SK-N-DZ (cell line): ENCODE results near the gene BAK1.
"Not testable (repeated sequence)": the region's sequence is repeated elsewhere in the genome, so short reads cannot be mapped to it uniquely, and the experiment has no call there.

Source experiments
- DNase-seq: peaks from one replicate; pipeline ENCODE4 v3.0.0-alpha.2; 2015; ENCODE audit warnings: low spot score

The BAK1 gene

DNA sequence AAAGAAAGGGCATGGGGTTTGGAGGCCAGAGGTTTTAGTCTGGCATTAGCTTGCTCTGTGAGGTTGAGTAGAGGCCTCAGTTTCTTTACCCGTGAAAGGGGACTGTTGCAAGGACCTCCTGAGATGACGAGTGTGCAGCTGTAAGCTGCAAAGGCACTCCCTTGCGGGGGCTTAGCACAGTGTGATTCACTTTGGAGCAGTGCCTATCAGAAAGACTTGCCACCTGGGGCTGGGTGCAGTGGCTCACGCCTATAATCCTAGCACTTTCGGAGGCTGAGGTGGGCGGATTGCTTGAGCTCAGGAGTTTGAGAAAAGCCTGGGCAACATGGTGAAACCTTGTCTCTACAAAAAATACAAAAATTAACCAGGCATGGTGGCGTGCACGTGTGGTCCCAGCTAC, 7.5 kb upstream of the BAK1 start:
- DNase-seq, result no peak

- no peak for DNase-seq
Observed at GRCh38 chr6:33586108-33586640, 6.1 kb upstream of the BAK1 start.

GRCh38 chr6:33585403-33586107, 5.5 kb upstream of the BAK1 start:
- DNase-seq, result peak; percentile 82

DNA sequence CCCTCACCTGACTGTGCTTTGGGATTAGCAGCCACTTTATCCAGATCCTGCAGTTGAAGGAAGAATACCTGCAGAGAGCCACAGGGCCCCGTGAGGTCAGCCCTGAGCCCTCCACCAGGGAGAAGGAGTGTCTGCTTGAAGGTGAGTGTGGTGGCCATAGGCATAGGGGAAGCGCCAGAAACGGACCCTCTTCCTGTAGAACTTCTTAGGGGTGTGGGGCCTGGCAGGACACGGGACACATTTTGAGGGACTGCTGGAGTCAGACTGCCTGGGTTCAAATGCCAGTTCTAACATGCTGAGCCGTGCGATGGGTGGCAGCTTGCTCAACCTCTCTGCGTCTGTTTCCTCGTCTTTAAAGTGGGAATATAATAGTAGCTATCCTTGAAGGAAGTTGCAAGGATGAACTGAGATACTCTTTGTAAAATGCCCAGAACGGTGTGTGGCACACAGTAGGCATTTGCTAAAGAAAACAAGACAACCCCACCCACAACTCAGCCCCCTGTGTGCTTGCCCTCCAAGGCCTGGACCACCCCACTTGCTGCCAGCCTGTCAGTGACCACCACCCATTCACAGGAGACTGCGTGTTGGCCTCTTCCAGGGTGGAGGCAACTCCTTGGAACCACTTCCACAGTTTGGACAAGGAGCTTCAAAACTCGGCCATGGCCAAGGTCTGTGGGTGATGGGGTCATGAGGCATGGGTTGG, 4.8 kb upstream of the BAK1 start:
- no peak for DNase-seq

DNA sequence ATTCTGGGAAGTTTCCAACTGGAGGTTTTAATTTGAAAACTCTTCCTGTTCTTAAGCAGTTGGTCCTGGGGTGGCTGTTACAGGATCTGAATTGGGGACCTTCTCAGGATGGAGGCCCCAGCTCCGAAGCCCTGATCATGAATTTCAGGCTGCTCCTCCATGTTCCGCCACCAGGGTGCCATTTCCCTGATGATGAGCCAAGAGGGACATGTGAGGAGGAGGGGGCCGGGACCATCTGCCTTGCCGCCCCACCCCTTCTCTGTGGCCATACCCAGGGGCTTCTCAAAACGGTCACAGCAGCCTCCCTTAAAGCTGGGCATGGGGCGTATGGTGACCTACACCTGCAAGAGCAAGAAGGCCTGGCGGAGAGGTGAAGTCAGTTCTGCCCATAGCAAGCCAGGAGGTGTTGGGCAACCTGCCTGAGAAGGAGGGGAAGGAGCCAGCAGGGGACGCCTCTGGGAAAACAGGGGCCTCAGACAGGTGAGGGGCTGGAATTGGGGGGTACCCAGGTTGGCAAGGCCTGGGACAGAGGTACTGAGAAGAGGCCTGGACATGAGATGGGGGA, 3.6 kb upstream of the BAK1 start:
- DNase-seq, result peak; percentile 55

DNA sequence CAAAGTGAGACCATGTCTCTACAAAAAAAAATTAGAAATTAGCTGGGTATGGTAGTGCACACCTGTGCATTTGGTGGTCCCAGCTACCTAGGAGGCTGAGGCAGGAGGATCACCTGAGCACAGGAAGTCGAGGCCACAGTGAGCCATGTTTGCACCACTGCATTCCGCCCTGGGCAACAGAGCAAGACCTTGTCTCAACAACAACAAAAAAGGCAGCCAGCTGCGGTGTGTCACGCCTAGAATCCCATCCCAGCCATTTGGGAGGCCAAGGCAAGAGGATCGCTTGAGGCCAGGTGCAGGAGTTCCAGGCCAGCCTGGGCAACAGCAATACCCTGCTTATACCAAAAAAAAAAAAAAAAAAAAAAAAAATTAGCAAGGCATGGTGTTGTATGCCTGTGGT, 1.1 kb upstream of the BAK1 start:
- no peak for DNase-seq

DNA sequence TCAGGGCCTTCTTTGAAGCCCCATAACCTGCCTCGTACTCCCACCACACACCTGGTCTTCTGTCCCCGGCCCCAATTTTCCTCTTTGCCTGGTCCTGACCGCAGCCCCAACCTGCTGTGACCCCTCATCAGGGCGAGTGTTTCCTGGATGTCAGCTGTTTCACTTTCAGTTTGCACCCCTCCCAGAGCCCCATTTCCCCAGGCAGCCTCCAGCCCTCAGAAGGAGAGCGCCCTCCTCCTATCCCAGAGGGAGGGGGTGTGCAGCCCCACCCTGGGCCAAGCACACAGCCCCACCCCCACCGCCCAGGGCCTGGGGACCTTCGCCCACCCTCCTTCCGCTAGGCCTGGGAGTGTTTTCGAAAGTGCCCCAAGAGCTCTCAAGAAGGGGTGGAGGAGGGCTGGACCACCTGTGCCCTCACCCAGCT, 1.5 kb downstream of the BAK1 start:
- no peak for DNase-seq

DNA sequence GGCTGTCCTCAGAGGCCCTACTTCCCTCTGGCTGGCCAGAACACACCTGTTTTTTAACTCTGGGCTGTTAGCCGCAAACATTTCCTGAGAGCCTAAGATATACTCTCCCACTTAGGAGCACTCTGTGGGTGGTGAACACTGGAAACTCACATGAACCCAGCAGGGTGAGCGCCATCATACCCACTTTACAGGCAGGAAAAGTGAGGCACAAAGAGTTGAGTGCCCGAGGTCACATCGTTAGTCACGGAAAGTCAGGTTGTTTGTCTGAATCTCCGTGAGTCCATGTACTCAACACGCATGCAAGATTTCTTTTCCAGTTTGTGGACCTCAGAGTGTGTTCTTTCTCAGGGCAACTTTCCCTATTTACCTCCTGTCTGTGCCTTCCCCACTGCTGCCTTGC, 1.9 kb downstream of the BAK1 start:
- no peak for DNase-seq

DNA sequence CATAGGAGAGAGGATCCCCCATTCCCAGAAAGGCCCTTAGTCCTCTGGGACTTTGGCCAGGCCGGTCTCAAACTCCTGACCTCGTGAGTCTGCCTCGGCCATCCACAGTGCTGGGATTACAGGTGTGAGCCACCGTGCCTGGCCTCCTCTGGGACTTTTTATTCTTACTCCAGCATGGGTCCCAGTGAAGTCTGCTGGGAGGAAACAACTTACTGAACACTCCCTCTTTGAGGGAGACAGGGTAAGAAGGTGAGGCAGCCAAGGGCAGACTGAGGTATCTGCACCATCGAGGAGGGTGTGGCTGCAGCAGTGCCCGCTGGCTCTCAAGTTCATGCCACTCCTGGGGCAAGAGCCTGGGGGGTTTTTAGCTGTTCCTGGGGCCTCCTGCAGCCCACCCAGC, 2.4 kb downstream of the BAK1 start:
- DNase-seq, result no peak

DNA sequence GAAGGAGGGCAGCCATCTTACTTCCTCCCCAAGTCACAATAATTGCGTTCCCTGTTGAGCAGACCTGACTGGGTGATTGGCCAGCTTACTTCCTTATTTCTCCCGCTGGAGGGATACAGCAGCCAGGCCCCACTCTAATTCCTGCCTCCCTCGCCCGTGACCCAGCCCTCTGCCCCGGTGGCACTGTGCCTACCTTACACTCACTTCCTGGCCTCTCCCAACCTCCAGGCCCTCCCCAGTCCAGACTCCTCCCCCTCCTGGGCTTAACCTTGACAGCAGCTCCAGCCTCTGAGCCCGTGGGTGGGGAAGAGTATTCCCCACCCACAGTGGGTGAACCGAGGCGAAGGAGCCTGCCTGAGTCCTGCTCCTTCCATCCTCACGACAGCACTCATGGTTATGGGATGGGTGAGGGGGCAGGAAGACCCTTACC, 3.0 kb downstream of the BAK1 start:
- no peak for DNase-seq

GRCh38 chr6:33576668-33577067, 3.4 kb downstream of the BAK1 start:
- no peak for DNase-seq

DNA sequence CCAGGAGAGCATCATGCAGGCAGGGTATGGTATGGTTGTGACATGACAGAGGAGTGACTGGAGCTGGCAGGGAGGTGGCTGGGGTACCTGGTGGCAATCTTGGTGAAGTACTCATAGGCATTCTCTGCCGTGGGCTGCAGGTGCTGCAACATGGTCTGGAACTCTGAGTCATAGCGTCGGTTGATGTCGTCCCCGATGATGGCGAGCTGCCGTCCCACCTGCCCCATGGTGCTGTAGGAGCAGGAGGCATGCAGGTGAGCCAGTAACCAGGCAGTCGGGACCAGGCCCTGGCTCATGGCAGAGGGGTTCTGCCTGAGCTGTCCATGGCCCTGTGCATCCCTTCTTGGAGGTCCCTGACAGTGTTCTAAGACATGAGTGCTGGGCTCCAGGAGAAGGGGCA, 4.9 kb downstream of the BAK1 start:
- DNase-seq, result no peak

GRCh38 chr6:33571637-33572316, 8.3 kb downstream of the BAK1 start:
- DNase-seq, result no peak

GRCh38 chr6:33570806-33571636, 9.1 kb downstream of the BAK1 start:
- DNase-seq, result peak; percentile 82

DNA sequence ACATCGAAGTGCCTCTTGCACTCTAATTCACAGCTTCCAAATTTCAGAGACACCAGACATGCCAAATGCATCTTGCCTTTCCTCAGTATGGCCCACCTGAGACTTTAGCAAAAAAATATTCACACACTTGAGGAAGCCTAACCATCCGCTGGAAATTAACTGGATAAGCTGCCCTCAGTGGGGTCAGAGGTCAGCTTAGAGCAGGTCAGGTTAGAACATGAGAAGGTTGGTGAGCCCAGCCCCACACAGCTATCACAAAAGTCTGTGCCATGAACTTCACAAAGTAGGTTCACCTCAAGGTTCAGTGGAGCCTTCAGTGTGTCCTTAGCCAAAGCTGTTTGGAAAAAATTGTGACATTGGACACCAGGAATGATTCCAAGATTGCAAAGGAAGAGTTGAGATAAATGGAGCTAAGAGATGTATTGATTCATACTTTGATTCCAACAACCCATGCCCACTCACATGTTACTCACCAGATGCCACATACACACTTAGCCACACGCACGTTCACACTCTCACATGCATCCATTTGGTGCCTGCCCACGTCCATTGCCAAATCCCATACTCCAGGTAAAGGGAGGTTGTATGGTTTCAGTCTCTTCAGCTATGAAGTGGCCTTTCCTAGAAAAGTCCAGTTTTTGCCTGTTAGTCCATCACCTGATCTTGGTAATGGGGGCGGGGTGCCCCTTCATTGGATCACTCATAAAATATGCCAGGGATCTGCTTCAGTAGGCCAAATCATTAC, 11.1 kb downstream of the BAK1 start:
- no peak for DNase-seq

DNA sequence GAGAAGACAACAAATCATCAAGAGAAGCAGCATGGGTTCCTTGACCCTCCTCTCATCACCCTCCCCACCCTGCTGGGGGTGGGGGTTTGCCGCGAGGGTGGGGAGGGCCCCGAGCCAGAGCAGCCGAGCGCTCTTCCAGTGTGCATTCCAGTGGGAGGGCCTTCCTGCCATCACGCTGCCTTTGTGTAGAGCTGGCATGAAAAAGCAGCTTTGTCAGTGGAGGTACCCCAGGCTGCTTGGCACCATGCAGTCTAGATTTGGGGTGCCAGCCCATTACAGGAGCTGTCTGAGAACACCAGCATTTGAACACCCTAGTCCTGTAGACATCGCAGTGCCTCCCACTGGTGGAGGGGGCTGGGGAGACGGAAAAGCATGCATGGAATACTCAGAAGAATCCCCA, 12.2 kb downstream of the BAK1 start:
- DNase-seq, result no peak

DNA sequence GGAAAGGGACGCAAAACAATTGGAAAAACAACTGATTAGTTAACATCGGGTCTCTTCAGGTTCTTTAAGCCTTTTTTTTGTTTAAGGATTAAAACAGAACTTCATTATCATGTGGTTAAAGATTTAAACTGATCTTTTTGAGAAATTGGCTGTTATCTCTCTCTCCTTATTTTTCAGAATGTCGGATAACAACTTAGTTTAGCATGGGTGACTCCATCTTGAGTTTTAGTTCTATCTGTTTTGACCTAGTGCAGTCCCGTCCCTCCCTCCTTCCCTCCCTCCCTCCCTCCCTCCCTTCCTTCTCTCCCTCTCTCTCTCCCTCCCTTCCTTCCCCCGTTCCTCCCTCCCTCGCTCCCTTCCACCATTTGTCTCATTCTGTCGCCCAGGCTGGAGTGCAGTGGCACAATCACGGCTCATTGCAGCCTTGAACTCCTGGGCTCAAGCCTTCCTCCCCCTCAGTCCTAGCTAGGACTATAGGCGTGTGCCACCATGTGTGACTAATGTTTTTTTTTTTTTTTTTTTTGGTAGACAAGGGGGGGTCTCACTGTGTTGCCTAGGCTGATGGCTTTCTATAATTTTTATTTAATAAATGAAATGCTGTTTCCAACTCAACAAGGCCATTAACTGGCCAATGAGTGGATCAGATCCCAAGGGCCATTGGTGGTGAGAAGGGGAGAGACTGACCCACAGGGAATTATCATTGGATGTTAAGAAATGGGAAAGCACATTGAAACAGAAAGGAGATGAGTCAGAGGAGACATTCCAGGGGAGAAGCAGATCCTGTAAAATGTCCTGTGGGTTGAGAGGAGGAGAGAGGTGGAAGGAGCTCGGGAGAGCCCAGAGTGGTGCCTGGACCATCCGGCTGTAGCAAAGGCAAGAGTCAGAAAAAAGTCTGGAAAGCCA, 13.6 kb downstream of the BAK1 start:
- DNase-seq, result no peak

GRCh38 chr6:33558801-33559200, 21.3 kb downstream of the BAK1 start:
- DNase-seq, result no peak

DNA sequence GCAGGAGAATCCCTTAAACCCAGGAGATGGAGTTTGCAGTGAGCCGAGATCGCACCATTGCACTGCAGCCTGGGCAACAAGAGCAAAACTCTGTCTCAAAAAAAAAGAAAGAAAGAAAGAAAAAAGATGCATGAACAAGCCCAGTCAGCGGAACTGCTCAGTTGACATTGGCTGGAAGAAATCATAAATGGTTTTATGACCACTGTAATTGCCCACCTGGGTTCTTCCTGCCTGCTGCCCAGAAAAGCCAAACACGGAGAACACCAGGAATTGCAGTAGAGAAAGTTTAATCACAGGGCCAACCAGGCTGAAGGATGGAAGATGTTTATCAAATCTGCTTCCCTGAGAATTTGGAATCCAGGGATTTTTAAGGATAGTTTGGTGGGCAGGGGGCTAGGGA, 22.7 kb downstream of the BAK1 start:
- DNase-seq, result no peak

- DNase-seq, result not testable (repeated sequence)
Observed at GRCh38 chr6:33552883-33553282, 27.2 kb downstream of the BAK1 start.
